ENCODE results near the gene ZNF680.
A peak's percentile ranks its signal among the peaks of the same experiment; 100 is the strongest.

ZNF680 gene

DNA sequence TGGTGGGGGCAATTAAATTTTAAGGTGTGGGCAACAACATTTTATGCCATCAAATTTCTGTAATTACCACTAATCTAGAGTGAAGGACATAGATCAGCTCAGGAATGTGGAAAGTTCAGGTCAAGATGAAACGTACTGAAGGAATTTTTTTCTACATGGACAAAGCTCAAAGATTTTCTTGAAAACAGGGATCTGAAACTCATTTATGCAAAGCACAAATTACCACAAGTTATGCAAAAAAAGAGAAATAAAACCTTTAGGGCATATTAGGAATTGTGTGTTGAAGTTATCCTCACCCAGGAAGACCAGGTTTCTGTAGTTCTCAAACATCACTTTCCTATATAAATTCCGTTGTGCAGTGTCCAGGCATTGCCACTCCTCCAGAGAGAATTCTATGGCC lies 18.9 kb downstream of the ZNF680 start:
- Mint-ChIP-seq H3K4me1 (peaks cover 13% of the 10 kb centered on the region), H3K27ac (ENCODE audit: low read depth) (no peak overlapping the region), H3K36me3 (ENCODE audit: insufficient read depth) (peaks cover 13% of the 10 kb centered on the region), H3K9me3 (no peaks in the 10 kb centered on the region), H3K4me3 (no peak overlapping the region), H3K27me3 (no peaks in the 10 kb centered on the region)
- ATAC-seq (replicated peaks; ENCODE audit: extremely low read depth, poor library complexity, severe bottlenecking) (no peak), DNase-seq (ENCODE audit: low spot score in 2 of 2) (no peak)

DNA sequence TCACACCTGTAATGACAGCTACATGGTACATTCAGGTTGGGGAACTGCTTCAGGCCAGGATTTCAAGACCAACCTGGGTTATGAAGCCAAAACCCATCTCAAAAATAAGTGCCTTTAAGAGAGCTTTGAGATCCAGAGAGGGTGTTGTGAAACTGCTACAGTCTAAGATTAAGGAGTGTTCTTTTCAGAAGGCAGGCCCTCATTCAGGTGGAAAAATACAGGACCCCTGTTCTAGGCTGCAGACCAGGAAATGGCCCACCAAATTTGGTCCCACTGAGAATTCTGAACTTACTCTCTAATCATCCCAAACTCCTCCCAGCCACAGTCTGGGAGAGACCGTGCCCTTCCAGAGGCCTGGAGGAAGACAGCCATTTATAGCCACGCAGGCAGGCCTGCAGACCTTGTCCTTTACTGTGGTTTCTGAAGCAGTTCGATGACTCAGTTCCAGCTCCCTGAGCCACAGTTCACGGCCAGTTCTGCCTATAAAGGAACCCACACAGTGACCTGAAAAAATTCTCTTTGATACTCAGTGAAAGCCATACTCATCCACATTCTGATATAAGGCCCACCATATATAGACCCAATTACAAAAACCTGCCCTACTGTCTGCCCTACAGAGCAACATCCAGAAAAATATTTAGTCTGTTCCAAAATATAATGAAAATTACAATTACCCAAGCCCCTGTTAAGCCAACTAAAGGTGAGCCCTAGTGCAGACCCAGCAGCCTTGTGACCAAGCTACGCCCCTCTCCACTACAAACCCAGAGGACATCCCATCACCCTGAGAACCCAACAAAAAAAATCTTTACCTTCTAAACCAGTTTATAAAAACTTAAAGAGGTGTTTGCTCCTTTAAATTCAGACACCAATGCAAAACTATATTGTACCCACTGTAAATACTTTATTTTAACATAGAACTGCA lies 21.2 kb downstream of the ZNF680 start:
- ATAC-seq (replicated peaks; ENCODE audit: extremely low read depth, poor library complexity, severe bottlenecking) (no peak), DNase-seq (ENCODE audit: low spot score in 2 of 2) (no peak)
- H3K27ac Mint-ChIP-seq (ENCODE audit: low read depth): peak overlapping the region; percentile 22
- H3K27me3 Mint-ChIP-seq: no peaks in the 10 kb centered on the region
- peaks cover 10% of the 10 kb centered on the region for H3K36me3 Mint-ChIP-seq (ENCODE audit: insufficient read depth)
- H3K9me3 Mint-ChIP-seq: no peaks in the 10 kb centered on the region
- H3K4me3 Mint-ChIP-seq: no peak overlapping the region
- peaks cover 8% of the 10 kb centered on the region for H3K4me1 Mint-ChIP-seq

DNA sequence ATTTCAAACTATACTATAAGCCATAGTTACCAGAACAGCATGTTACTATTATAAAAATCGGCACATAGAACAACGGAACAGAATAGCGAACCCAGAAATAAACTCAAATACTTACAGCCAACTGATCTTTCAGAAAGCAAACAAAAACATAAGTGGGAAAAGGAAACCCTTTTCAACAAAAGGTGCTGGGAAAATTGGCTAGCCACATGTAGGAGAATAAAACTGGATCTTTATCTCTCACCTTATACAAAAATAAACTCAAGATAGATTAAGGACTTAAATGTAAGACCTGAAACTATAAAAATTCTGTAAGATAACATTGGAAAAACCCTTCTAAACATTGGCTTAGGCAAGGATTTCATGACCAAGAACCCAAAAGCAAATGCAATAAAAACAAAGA lies 29.1 kb downstream of the ZNF680 start:
- Mint-ChIP-seq H3K27me3 (no peaks in the 10 kb centered on the region), H3K36me3 (ENCODE audit: insufficient read depth) (peaks cover 23% of the 10 kb centered on the region), H3K4me1 (peaks cover 37% of the 10 kb centered on the region), H3K27ac (ENCODE audit: low read depth) (no peak overlapping the region), H3K4me3 (no peak overlapping the region), H3K9me3 (peaks cover 31% of the 10 kb centered on the region)
- ATAC-seq (replicated peaks; ENCODE audit: extremely low read depth, poor library complexity, severe bottlenecking) (no peak), DNase-seq (ENCODE audit: low spot score in 2 of 2) (no peak)

DNA sequence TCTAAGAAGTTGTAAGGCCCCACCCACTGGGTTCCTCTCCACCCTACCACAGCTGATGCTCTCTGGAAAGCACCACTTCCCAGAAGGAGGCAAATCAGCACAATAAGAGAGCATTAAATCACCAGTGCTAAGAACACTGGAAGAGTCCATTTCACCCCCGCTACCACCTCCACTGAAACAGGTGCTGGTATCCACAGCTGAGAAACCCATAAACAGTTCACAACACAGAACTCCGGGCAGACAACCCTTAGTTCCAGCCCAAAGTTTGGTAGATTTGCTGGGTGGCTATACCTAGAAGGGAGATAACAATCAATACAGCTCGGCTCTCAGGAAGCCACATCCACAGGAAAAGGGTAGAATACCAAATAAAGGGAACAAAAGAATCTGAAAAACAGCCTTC lies 34.1 kb downstream of the ZNF680 start:
- Mint-ChIP-seq H3K4me1 (peaks cover 34% of the 10 kb centered on the region), H3K36me3 (ENCODE audit: insufficient read depth) (peaks cover 21% of the 10 kb centered on the region), H3K27ac (ENCODE audit: low read depth) (no peak overlapping the region), H3K4me3 (no peak overlapping the region), H3K9me3 (peaks cover 20% of the 10 kb centered on the region), H3K27me3 (no peaks in the 10 kb centered on the region)
- ATAC-seq (replicated peaks; ENCODE audit: extremely low read depth, poor library complexity, severe bottlenecking): no peak
- no peak for DNase-seq (ENCODE audit: low spot score in 2 of 2)

DNA sequence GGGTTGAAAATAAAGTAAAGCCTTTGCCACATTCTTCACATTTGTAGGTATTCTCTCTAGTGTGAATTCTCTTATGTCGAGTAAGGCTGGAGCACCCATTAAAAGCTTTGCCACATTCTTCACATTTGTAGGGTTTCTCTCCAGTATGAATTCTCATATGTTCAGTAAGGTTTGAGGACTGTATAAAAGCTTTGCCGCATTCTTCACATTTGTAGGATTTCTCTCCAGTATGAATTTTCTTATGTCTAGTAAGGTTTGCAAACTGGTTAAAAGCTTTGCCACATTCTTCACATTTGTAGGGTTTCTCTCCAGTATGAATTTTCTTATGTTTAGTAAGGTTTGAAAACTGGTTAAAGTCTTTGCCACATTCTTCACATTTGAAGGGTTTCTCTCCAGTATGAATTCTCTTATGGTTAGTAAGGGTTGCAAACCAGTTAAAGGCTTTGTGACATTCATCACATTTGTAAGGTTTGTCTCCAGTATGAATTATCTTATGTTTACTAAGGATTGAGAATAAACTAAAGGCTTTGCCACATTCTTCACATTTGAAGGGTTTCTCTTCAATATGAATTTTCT lies 41.4 kb downstream of the ZNF680 start:
- ATAC-seq (replicated peaks; ENCODE audit: extremely low read depth, poor library complexity, severe bottlenecking) (no peak), DNase-seq (ENCODE audit: low spot score in 2 of 2) (no peak)
- H3K4me3 Mint-ChIP-seq: no peak overlapping the region
- no peak overlapping the region for H3K27ac Mint-ChIP-seq (ENCODE audit: low read depth)
- peaks cover 4% of the 10 kb centered on the region for H3K36me3 Mint-ChIP-seq (ENCODE audit: insufficient read depth)
- peaks cover 21% of the 10 kb centered on the region for H3K9me3 Mint-ChIP-seq
- H3K27me3 Mint-ChIP-seq: no peaks in the 10 kb centered on the region
- H3K4me1 Mint-ChIP-seq: peaks cover 8% of the 10 kb centered on the region

DNA sequence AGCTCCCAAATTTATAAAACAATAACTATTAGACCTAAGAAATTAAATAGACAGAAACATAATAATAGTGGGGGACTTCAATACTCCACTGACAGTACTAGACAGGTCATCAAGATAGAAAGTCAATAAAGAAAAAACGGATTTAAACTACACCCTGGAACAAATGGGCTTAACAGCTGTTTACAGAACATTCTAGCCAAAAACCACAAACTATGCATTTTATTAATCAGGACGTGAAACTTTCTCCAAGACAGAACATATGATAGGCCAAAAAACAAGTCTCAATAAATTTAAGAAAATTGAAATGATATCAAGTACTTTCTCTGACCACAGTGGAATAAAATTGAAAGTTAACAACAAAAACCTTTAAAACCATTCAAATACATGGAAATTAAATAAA lies 46.4 kb downstream of the ZNF680 start:
- H3K4me3 Mint-ChIP-seq: no peak overlapping the region
- peaks cover 1% of the 10 kb centered on the region for H3K36me3 Mint-ChIP-seq (ENCODE audit: insufficient read depth)
- H3K9me3 Mint-ChIP-seq: peaks cover 28% of the 10 kb centered on the region
- peaks cover 8% of the 10 kb centered on the region for H3K4me1 Mint-ChIP-seq
- H3K27me3 Mint-ChIP-seq: no peaks in the 10 kb centered on the region
- no peak overlapping the region for H3K27ac Mint-ChIP-seq (ENCODE audit: low read depth)
- ATAC-seq (replicated peaks; ENCODE audit: extremely low read depth, poor library complexity, severe bottlenecking) (no peak), DNase-seq (ENCODE audit: low spot score in 2 of 2) (no peak)

DNA sequence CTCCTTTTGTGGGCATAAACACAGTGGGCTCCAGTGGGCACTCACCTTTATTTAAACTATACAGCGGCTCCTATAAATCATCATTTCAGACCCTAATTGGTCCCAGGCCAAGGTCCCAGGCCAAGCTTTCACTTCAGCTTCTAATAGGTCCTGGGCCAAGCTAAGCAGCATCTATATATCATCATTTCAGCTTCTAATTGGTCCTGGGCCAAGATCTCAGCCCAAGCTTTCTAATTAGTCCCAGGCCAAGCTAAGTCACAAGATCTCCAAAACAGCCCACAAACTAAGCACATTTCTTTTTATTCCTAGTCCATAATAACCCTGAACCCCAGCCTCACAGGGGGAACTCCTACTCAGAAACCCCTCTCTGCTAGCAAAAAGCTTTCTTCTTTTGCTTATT lies 47.1 kb downstream of the ZNF680 start:
- H3K27ac Mint-ChIP-seq (ENCODE audit: low read depth): no peak overlapping the region
- DNase-seq (ENCODE audit: low spot score in 2 of 2): no peak
- H3K9me3 Mint-ChIP-seq: peaks cover 28% of the 10 kb centered on the region
- peaks cover 1% of the 10 kb centered on the region for H3K36me3 Mint-ChIP-seq (ENCODE audit: insufficient read depth)
- peaks cover 8% of the 10 kb centered on the region for H3K4me1 Mint-ChIP-seq
- no peak for ATAC-seq (replicated peaks; ENCODE audit: extremely low read depth, poor library complexity, severe bottlenecking)
- H3K27me3 Mint-ChIP-seq: no peaks in the 10 kb centered on the region
- H3K4me3 Mint-ChIP-seq: no peak overlapping the region

DNA sequence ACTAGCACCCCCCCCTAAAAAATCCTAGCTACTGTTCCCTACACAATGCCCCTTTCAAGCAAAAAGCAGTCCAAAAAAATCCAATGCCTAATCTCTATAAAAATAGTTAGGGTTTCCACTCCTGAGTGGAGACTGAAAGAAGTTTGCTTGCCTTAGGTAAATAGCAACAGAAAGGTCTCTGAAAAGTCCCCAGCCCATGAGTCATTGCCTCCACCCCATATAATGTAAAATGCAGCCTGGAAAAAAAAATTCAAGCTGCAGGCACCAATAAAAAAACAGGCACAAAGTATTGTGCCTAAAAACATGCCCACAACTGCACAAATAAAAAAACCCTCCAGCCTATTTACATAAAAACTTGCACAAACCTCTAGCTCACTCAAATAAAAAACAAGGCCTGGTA lies 47.5 kb downstream of the ZNF680 start:
- Mint-ChIP-seq H3K4me1 (peaks cover 8% of the 10 kb centered on the region), H3K36me3 (ENCODE audit: insufficient read depth) (peaks cover 1% of the 10 kb centered on the region), H3K27me3 (no peaks in the 10 kb centered on the region), H3K27ac (ENCODE audit: low read depth) (no peak overlapping the region), H3K4me3 (no peak overlapping the region), H3K9me3 (peaks cover 28% of the 10 kb centered on the region)
- DNase-seq (ENCODE audit: low spot score in 2 of 2) (no peak), ATAC-seq (replicated peaks; ENCODE audit: extremely low read depth, poor library complexity, severe bottlenecking) (no peak)

DNA sequence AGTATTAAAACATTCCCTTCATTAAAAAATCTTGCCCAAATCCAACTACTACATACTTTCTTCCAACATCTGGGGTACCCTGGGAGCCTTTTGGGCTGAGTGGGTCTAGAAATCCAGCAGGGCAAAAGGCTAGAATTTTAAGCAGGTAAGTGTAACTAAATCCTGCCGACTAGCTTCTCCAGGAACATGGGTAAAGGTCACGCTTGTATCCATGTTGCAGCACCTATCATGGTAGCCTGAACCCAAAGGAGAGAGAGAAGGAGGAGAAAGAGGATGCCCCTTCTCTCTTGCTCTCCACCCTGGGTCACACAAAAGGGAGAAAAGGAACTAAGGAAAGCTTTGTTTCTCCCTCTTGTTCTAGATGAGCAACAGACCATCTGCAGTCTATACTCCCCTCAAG lies 53.3 kb downstream of the ZNF680 start:
- Mint-ChIP-seq H3K36me3 (ENCODE audit: insufficient read depth) (no peaks in the 10 kb centered on the region), H3K27ac (ENCODE audit: low read depth) (no peak overlapping the region), H3K4me1 (no peaks in the 10 kb centered on the region), H3K9me3 (peaks cover 5% of the 10 kb centered on the region), H3K4me3 (no peak overlapping the region), H3K27me3 (no peaks in the 10 kb centered on the region)
- DNase-seq (ENCODE audit: low spot score in 2 of 2): no peak
- no peak for ATAC-seq (replicated peaks; ENCODE audit: extremely low read depth, poor library complexity, severe bottlenecking)

DNA sequence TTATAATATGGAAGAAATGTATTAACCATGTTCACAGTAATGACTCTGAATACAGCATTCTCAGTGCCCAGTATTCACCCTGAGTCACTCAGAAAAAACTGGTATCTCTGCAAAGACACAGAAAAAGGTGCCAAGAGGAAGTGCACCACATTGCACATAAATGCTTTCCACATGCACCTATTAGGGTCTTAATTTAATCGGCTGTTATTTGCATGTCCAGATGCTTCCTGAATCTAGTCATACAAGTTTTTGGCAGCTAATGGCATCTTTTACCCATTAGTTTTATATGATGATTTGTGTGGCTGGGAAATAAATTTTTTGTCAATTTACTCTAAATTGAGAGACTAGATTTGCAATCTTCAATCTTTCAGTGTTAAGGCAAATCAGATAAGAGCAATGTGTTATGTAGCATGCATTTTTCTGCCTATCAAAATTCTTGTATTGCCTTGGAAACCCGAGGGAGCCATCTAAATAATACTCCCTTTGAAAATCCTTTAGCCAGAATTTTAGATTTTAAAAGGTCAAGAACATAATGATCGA lies 58.2 kb downstream of the ZNF680 start:
- Mint-ChIP-seq H3K27me3 (no peaks in the 10 kb centered on the region), H3K36me3 (ENCODE audit: insufficient read depth) (peaks cover 1% of the 10 kb centered on the region), H3K9me3 (peaks cover 20% of the 10 kb centered on the region), H3K4me1 (no peaks in the 10 kb centered on the region), H3K4me3 (no peak overlapping the region), H3K27ac (ENCODE audit: low read depth) (no peak overlapping the region)
- DNase-seq (ENCODE audit: low spot score in 2 of 2): no peak
- no peak for ATAC-seq (replicated peaks; ENCODE audit: extremely low read depth, poor library complexity, severe bottlenecking)

DNA sequence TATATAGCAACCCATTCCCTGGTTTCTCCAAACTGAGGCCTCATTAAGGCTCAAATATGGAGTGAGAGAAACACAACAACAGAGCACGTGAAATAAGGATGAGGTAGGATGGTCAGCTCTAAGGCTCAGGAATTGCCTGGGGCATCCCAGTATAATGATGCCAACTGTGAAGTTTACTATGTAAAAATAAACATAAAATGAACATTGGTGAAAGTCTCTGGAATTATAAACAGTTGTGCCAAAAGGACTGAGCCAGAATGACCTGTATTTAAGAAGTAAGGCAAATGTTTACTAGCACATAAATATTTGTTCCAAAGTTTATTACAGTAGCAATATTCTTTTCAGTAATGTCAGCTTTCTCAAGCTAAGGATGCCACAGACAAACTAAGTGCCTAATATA lies 64.6 kb downstream of the ZNF680 start:
- no peaks in the 10 kb centered on the region for H3K27me3 Mint-ChIP-seq
- DNase-seq (ENCODE audit: low spot score in 2 of 2) (no peak), ATAC-seq (replicated peaks; ENCODE audit: extremely low read depth, poor library complexity, severe bottlenecking) (no peak)
- H3K36me3 Mint-ChIP-seq (ENCODE audit: insufficient read depth): peaks cover 1% of the 10 kb centered on the region
- peaks cover 15% of the 10 kb centered on the region for H3K9me3 Mint-ChIP-seq
- H3K4me1 Mint-ChIP-seq: no peaks in the 10 kb centered on the region
- no peak overlapping the region for H3K4me3 Mint-ChIP-seq
- H3K27ac Mint-ChIP-seq (ENCODE audit: low read depth): no peak overlapping the region

DNA sequence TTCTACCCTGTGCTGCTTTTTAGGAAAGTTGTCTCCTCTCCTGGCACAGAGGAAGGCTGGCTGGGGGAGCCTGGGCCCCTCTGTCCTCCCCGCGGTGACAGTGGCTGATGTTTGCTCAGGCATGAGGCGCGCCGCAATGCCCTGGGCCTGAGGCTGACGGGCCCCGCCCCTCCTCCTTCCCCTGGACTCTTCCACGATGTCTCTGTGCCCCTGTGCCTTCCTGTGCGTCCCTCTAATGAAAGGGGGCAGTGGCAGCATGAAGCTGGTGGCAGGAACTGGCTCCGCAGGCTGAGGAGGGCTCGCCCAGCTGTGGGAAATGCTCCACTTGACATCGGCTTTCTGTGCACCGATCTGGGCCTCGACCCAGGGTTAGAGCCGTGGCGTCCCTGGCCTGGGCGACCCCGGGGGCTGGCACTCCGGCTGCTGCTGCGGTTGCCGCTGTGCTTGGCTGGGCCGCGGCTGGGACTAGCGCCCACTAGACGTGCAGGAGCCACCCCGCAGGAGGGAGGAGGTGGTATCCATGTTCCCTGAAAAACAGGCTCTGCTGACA lies 67.9 kb downstream of the ZNF680 start:
- H3K27ac Mint-ChIP-seq (ENCODE audit: low read depth): no peak overlapping the region
- ATAC-seq (replicated peaks; ENCODE audit: extremely low read depth, poor library complexity, severe bottlenecking) (no peak), DNase-seq (ENCODE audit: low spot score in 2 of 2) (no peak)
- H3K36me3 Mint-ChIP-seq (ENCODE audit: insufficient read depth): no peaks in the 10 kb centered on the region
- no peak overlapping the region for H3K4me3 Mint-ChIP-seq
- H3K9me3 Mint-ChIP-seq: peaks cover under 1% of the 10 kb centered on the region
- no peaks in the 10 kb centered on the region for H3K27me3 Mint-ChIP-seq
- H3K4me1 Mint-ChIP-seq: no peaks in the 10 kb centered on the region

DNA sequence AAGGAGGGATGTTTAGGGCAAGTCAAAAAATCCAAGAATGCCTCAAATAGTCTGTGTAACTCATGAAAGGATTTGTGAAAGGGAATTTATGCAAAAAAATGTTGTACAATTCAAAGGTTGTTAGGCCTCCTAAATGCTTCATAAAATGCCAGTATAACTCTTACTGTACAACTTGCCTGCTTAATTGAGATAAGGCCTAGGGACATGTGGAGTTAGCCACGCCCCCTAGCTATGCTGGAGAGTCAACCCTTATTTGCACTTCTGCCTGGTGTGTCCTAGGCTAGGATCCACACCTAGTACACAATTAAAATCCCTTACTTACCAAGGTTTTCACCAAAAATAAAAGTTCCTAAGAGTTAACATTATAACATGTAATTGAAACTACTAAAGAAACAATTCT lies 77.2 kb downstream of the ZNF680 start:
- no peaks in the 10 kb centered on the region for H3K27me3 Mint-ChIP-seq
- no peaks in the 10 kb centered on the region for H3K4me1 Mint-ChIP-seq
- no peaks in the 10 kb centered on the region for H3K36me3 Mint-ChIP-seq (ENCODE audit: insufficient read depth)
- H3K27ac Mint-ChIP-seq (ENCODE audit: low read depth): no peak overlapping the region
- no peaks in the 10 kb centered on the region for H3K9me3 Mint-ChIP-seq
- H3K4me3 Mint-ChIP-seq: no peak overlapping the region
- DNase-seq (ENCODE audit: low spot score in 2 of 2) (no peak), ATAC-seq (replicated peaks; ENCODE audit: extremely low read depth, poor library complexity, severe bottlenecking) (no peak)

Data from central memory CD8-positive, alpha-beta T cell (primary cell).